Caco-2 (cell line): Measurements from ENCODE around the gene SNRNP200. TPM values are rescaled to one million over a fixed set of nuclear protein-coding genes. Genes with fewer than 3 reads are reported as not detected.

ENCODE experiments used
- BruUV-seq: library from RNA; stranded (reverse); fragments of 400-500 nt; replicated peaks from 2 replicates; lab custom pipeline; 2021; lab: Mats Ljungman, UMichigan
- CTCF ChIA-PET: fragments of 300-600 bp; sonication (Branson Sonifier 250); formaldehyde crosslinking; loops from one replicate; lab custom pipeline; 2022; ENCODE audit warnings: antibody characterized with exemption; lab: Charles Lee
- POLR2A ChIA-PET: fragments of 300-600 bp; sonication (Branson Sonifier 250); formaldehyde crosslinking; loops from one replicate; lab custom pipeline; 2022; ENCODE audit warnings: antibody characterized with exemption; lab: Charles Lee
- DNase-seq, 2 experiments: peaks; one replicate each; pipeline versions ENCODE4 v3.0.0 to v3.0.0-alpha.2; 2020 to 2022
- H3K27me3 ChIP-seq: replicated peaks from 2 replicates; pipeline ENCODE4 v1.6.0; 2011; ENCODE audit warnings: low read length; ENCODE audit not compliant: control insufficient read depth, insufficient read depth
- H3K36me3 ChIP-seq: 2 replicates; pipeline ENCODE4 v1.5.1; 2011; ENCODE audit warnings: low read length; ENCODE audit not compliant: control insufficient read depth, insufficient read depth
- H3K4me1 ChIP-seq: fragments of 250-450 bp; sonication (Bioruptor Pico); 2 replicates; pipeline ENCODE4 v1.5.1; 2020; ENCODE audit warnings: mild to moderate bottlenecking
- H3K4me3 ChIP-seq: 2 replicates; pipeline ENCODE4 v1.5.1; 2011; ENCODE audit warnings: low read depth, mild to moderate bottlenecking, control low read depth, low read length
- H3K9me3 ChIP-seq: fragments of 250-450 bp; sonication (Bioruptor Pico); 2 replicates; pipeline ENCODE4 v1.5.1; 2020; ENCODE audit warnings: mild to moderate bottlenecking, moderate library complexity
- H3K27ac Mint-ChIP-seq: one replicate; pipeline ENCODE4 v1.8.0; 2022; ENCODE audit warnings: mixed read lengths; ENCODE audit not compliant: unreplicated experiment
- H3K27me3 Mint-ChIP-seq: one replicate; pipeline ENCODE4 v1.8.0; 2022; ENCODE audit warnings: mixed read lengths; ENCODE audit not compliant: insufficient read depth, unreplicated experiment
- H3K36me3 Mint-ChIP-seq: one replicate; pipeline ENCODE4 v1.8.0; 2022; ENCODE audit warnings: mild to moderate bottlenecking, mixed read lengths; ENCODE audit not compliant: insufficient read depth, unreplicated experiment
- H3K4me1 Mint-ChIP-seq: one replicate; pipeline ENCODE4 v1.8.0; 2022; ENCODE audit warnings: low read depth, mixed read lengths; ENCODE audit not compliant: unreplicated experiment
- H3K4me3 Mint-ChIP-seq: one replicate; pipeline ENCODE4 v1.8.0; 2022; ENCODE audit warnings: mild to moderate bottlenecking, moderate library complexity, mixed read lengths; ENCODE audit not compliant: unreplicated experiment
- H3K9me3 Mint-ChIP-seq: one replicate; pipeline ENCODE4 v1.8.0; 2022; ENCODE audit warnings: mixed read lengths; ENCODE audit not compliant: unreplicated experiment
- intact Hi-C: fragments of 100-400 bp; cut with micrococcal nuclease; formaldehyde crosslinking; loops from one replicate; pipeline ENCODE4 v1.10.0; 2022; ENCODE audit not compliant: unreplicated experiment
- total RNA-seq: library from RNA; stranded (reverse); gene quantifications from 2 replicates; pipeline ENCODE4 v1.2.3, GENCODE V29; 2022
- TF ChIP-seq, protein P1 (sequence below), 2 experiments: fragments of 200-600 bp in 1 of 2; IDR thresholded peaks; 1 replicate in 1 of 2; 2 replicates in 1 of 2; pipeline versions ENCODE4 v1.5.1 to v1.8.0; 2011 to 2022; ENCODE audit warnings: antibody characterized with exemption in 1 of 2, control low read depth in 1 of 2, inconsistent platforms in 1 of 2, low read depth in 1 of 2, low read length in 1 of 2, mild to moderate bottlenecking in 1 of 2, moderate library complexity in 1 of 2; ENCODE audit not compliant: insufficient read depth in 1 of 2, severe bottlenecking in 1 of 2, unreplicated experiment in 1 of 2

The SNRNP200 gene
- total RNA-seq, 1 experiment from 2014 or later: 240 TPM

DNA sequence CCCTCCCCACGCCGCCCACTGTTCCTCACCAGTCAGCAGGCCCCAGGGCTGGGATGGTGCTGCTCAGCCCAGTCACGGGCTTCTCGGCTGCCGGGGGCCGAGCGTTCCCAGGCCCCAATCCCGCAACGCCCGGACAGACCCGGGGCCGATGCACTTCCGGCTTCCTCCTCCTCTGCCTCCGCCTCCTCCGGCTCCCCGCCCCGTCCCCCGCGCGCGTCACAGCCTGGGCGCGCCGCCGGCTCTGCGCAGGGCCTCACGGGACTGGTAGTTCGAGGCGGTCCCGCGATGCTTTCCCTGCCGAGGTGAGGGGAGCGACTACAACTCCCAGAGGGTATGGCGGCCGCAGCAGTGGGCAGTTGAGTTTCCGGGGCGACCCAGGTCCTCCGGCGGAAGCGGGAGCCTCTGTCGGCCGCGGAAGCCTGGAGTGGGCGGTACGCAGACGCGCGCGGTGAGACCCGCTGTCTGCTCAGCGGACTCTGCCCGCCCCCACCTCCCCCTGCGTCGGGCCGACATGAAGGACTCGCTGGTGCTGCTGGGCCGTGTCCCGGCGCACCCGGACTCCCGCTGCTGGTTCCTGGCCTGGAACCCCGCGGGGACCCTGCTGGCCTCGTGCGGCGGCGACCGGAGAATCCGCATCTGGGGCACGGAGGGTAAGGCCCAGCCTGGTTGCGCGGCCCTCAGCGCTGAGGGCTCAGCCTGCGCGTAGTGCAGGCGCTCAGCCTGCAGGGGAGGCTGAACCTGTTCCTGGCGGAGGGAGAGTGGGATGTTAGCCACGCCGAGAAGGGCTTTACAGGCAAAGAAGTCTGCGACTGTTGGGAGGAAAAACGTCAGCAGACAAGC, 39.3 kb downstream of the SNRNP200 start, which contains the start of the genes CIAO1 and TMEM127:
Gene CIAO1, plus strand, starts transcription at position 386 of the 840 bp plus-strand sequence. Its CDS starts 126 bp downstream, at position 512.
Gene TMEM127, minus strand, starts transcription at position 158 of the 840 bp plus-strand sequence. CDS start 616 bp downstream, outside the sequence.
- intact Hi-C loops: loop anchor here (1.0 to 10.0 kb wide), 7 partner anchors 13 to 271 kb away; partner anchors contain the start of genes ANKRD36C, NEURL3, SNRNP200 and STARD7
- peak within 1 kb of the TSS; percentile 88 for H3K4me3 Mint-ChIP-seq
- TSS peak; percentile 59 for BruUV-seq

GRCh38 chr2:96265349-96265839, 40.0 kb downstream of the SNRNP200 start:
- BruUV-seq: no TSS peak

More for the DNA sequence above, 39.3 kb downstream of the SNRNP200 start, which contains the start of the genes CIAO1 and TMEM127:
- POLR2A ChIA-PET: interaction anchor here (0.6 kb wide), 1 partner anchor 58 kb away, joined by 3 read pairs; the partner anchor contains the start of gene STARD7
- TF ChIP-seq, protein P1, sequence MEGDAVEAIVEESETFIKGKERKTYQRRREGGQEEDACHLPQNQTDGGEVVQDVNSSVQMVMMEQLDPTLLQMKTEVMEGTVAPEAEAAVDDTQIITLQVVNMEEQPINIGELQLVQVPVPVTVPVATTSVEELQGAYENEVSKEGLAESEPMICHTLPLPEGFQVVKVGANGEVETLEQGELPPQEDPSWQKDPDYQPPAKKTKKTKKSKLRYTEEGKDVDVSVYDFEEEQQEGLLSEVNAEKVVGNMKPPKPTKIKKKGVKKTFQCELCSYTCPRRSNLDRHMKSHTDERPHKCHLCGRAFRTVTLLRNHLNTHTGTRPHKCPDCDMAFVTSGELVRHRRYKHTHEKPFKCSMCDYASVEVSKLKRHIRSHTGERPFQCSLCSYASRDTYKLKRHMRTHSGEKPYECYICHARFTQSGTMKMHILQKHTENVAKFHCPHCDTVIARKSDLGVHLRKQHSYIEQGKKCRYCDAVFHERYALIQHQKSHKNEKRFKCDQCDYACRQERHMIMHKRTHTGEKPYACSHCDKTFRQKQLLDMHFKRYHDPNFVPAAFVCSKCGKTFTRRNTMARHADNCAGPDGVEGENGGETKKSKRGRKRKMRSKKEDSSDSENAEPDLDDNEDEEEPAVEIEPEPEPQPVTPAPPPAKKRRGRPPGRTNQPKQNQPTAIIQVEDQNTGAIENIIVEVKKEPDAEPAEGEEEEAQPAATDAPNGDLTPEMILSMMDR (IDR thresholded peaks at IDR 0.05; ENCODE audit: insufficient read depth in 1 of 2, low read depth in 1 of 2, low read length in 1 of 2, severe bottlenecking in 1 of 2, unreplicated experiment in 1 of 2): peak in 1 of 2 experiments; percentile 36
- Mint-ChIP-seq H3K9me3 (no peaks in the 10 kb centered on the region), H3K4me1 (peaks cover 21% of the 10 kb centered on the region), H3K27ac (peak within 1 kb of the TSS; percentile 67), H3K36me3 (peaks cover 49% of the 10 kb centered on the region), H3K27me3 (no peaks in the 10 kb centered on the region)
- peak within 1 kb of the TSS; percentile 96 for H3K4me3 ChIP-seq
- peaks cover 1% of the 10 kb centered on the region; the same call in 1 of the 2 replicates for H3K36me3 ChIP-seq
- no peaks in the 10 kb centered on the region for H3K9me3 ChIP-seq
- DNase-seq: peak; percentile 99
- H3K27me3 ChIP-seq: no peaks in the 10 kb centered on the region
- peaks cover 29% of the 10 kb centered on the region for H3K4me1 ChIP-seq
- CTCF ChIA-PET: interaction anchor here (0.8 to 1.2 kb wide), 4 partner anchors 15 to 91 kb away, joined by 3 to 10 read pairs (median 6); no protein-coding TSS in a partner anchor

More at GRCh38 chr2:96265349-96265839, 40.0 kb downstream of the SNRNP200 start:
- Mint-ChIP-seq H3K9me3 (no peaks in the 10 kb centered on the region), H3K27me3 (no peaks in the 10 kb centered on the region), H3K4me1 (peaks cover 28% of the 10 kb centered on the region), H3K27ac (peak overlapping the region; percentile 67), H3K36me3 (peaks cover 48% of the 10 kb centered on the region), H3K4me3 (peak overlapping the region; percentile 88)
- Histone ChIP-seq H3K4me3 (peak overlapping the region; percentile 92), H3K4me1 (peaks cover 36% of the 10 kb centered on the region), H3K27me3 (no peaks in the 10 kb centered on the region), H3K36me3 (no peaks in the 10 kb centered on the region; the same call in 1 of the 2 replicates), H3K9me3 (no peaks in the 10 kb centered on the region)
- DNase-seq: peak; percentile 64 to 68
- TF ChIP-seq, protein P1 (IDR thresholded peaks at IDR 0.05; ENCODE audit: insufficient read depth in 1 of 2, low read depth in 1 of 2, low read length in 1 of 2, severe bottlenecking in 1 of 2, unreplicated experiment in 1 of 2): no peak
- ChIA-PET POLR2A (no interaction called here), CTCF (interaction anchor here (1.1 kb wide), 1 partner anchor 127 kb away, joined by 4 read pairs; the partner anchor contains the start of gene ASTL)
- intact Hi-C loops: loop anchor here (1.0 to 10.0 kb wide), 5 partner anchors 57 to 271 kb away; partner anchors contain the start of genes ANKRD36C, NEURL3 and STARD7
